ENCODE measurements around the gene ADAMTS17. TPM values are rescaled to one million over a fixed set of nuclear protein-coding genes. Genes with fewer than 3 reads are reported as not detected.

The ADAMTS17 gene
- total and polyA plus RNA-seq, 3 donors from 2014 or later = 6.8 to 17.8 (median 12.4) TPM

- intact Hi-C loops (cut with DNase I; ENCODE audit: low total_unique reads) = no loop called here
- TF ChIP-seq POLR2A (IDR thresholded peaks at IDR 0.05) = no peak
- no peak for TF ChIP-seq CTCF (IDR thresholded peaks at IDR 0.05)
- Histone ChIP-seq H3K4me1 (no peaks in the 10 kb centered on the region), H3K27me3 (no peaks in the 10 kb centered on the region), H3K9me3 (no peaks in the 10 kb centered on the region), H3K36me3 (ENCODE audit: low read depth, missing control alignments) (no peaks in the 10 kb centered on the region), H3K4me3 (no peak overlapping the region), H3K27ac (no peak overlapping the region)
- WGBS, 2 donors = 61 to 90% methylated on average over 13 of the region's 13 CpGs
- no peak for DNase-seq
These were observed 244.2 kb downstream of the ADAMTS17 start for GRCh38 chr15:100097342-100098127.

- no peak for DNase-seq
- TF ChIP-seq POLR2A (IDR thresholded peaks at IDR 0.05) (no peak), CTCF (IDR thresholded peaks at IDR 0.05) (no peak)
- Histone ChIP-seq H3K4me1 (no peaks in the 10 kb centered on the region), H3K27me3 (no peaks in the 10 kb centered on the region), H3K9me3 (no peaks in the 10 kb centered on the region), H3K27ac (no peak overlapping the region), H3K36me3 (ENCODE audit: low read depth, missing control alignments) (no peaks in the 10 kb centered on the region), H3K4me3 (no peak overlapping the region)
- WGBS, 2 donors = 93% methylated on average over 4 of the region's 4 CpGs
- intact Hi-C loops (cut with DNase I; ENCODE audit: low total_unique reads) = no loop called here
These were observed 245.1 kb downstream of the ADAMTS17 start for GRCh38 chr15:100096700-100097099.

GRCh38 chr15:100096248-100096600, 245.6 kb downstream of the ADAMTS17 start:
- no peaks in the 10 kb centered on the region for H3K4me1 ChIP-seq
- H3K36me3 ChIP-seq (ENCODE audit: low read depth, missing control alignments) = no peaks in the 10 kb centered on the region
- no peak for DNase-seq
- no peak overlapping the region for H3K27ac ChIP-seq
- WGBS, 2 donors = 96% methylated on average over 9 of the region's 9 CpGs
- H3K4me3 ChIP-seq = no peak overlapping the region
- TF ChIP-seq CTCF (IDR thresholded peaks at IDR 0.05) (no peak), POLR2A (IDR thresholded peaks at IDR 0.05) (no peak)
- H3K27me3 ChIP-seq = no peaks in the 10 kb centered on the region
- H3K9me3 ChIP-seq = no peaks in the 10 kb centered on the region
- intact Hi-C loops (cut with DNase I; ENCODE audit: low total_unique reads) = no loop called here

- intact Hi-C loops (cut with DNase I; ENCODE audit: low total_unique reads) = no loop called here
These were observed 246.1 kb downstream of the ADAMTS17 start for GRCh38 chr15:100095541-100096247.

More at GRCh38 chr15:100095541-100096247, 246.1 kb downstream of the ADAMTS17 start:
- Histone ChIP-seq H3K27ac (no peak overlapping the region), H3K9me3 (no peaks in the 10 kb centered on the region), H3K4me3 (no peak overlapping the region), H3K4me1 (no peaks in the 10 kb centered on the region), H3K36me3 (ENCODE audit: low read depth, missing control alignments) (no peaks in the 10 kb centered on the region), H3K27me3 (no peaks in the 10 kb centered on the region)
- no peak for DNase-seq
- WGBS, 2 donors = 85 to 89% methylated on average over 13 of the region's 13 CpGs
- TF ChIP-seq POLR2A (IDR thresholded peaks at IDR 0.05) = no peak
- TF ChIP-seq CTCF (IDR thresholded peaks at IDR 0.05) = no peak

Measured in testis (tissue), 3 donors.